ENCODE results near the gene DLGAP5.

GRCh38 chr14:55123852-55124639, 67.3 kb downstream of the DLGAP5 start:
- TF ChIP-seq CTCF (IDR thresholded peaks at IDR 0.05; ENCODE audit: poor library complexity, severe bottlenecking) (no peak), EZH2 (IDR thresholded peaks at IDR 0.05; ENCODE audit: borderline replicate concordance, insufficient read depth, low read length, poor library complexity, severe bottlenecking) (no peak), EP300 (conservative IDR thresholded peaks at IDR 0.05; ENCODE audit: poor library complexity, severe bottlenecking) (no peak)
